ENCODE results near the gene SHB. TPM values are rescaled to one million over a fixed set of nuclear protein-coding genes. Genes with fewer than 3 reads are reported as not detected.

Gene SHB
- total RNA-seq, 1 donor from 2014 or later, result 1.1 TPM

- Mint-ChIP-seq H3K9me3 (no peaks in the 10 kb centered on the region), H3K36me3 (no peaks in the 10 kb centered on the region), H3K4me3 (peak overlapping the region; percentile 86), H3K4me1 (peaks cover 14% of the 10 kb centered on the region), H3K27ac (no peak overlapping the region), H3K27me3 (ENCODE audit: insufficient read depth, low read depth) (peaks cover 10% of the 10 kb centered on the region)
- Histone ChIP-seq H3K9ac (no peak overlapping the region), H3K4me3 (no peak overlapping the region), H3K9me3 (ENCODE audit: low read depth) (no peaks in the 10 kb centered on the region), H3K27ac (no peak overlapping the region), H4K20me1 (ENCODE audit: low read depth) (peaks cover 22% of the 10 kb centered on the region), H2AFZ (replicated peaks) (no peak overlapping the region), H3K27me3 (peaks cover 9% of the 10 kb centered on the region), H3K4me2 (peak overlapping the region; percentile 92), H3K36me3 (no peaks in the 10 kb centered on the region), H3K79me2 (ENCODE audit: low read depth) (peaks cover 25% of the 10 kb centered on the region), H3F3A (ENCODE audit: low read depth) (peaks cover 9% of the 10 kb centered on the region), H3K4me1 (peaks cover 15% of the 10 kb centered on the region)
- DNase-seq (ENCODE audit: low spot score), result no peak
- no peak for TF ChIP-seq EZH2phosphoT487 (IDR thresholded peaks at IDR 0.05)
- TF ChIP-seq EZH2 (IDR thresholded peaks at IDR 0.05), result no peak
- TF ChIP-seq CTCF (IDR thresholded peaks at IDR 0.05), result no peak
These were observed 163.9 kb downstream of the SHB start for GRCh38 chr9:37905131-37905505.

- Mint-ChIP-seq H3K36me3 (no peaks in the 10 kb centered on the region), H3K9me3 (no peaks in the 10 kb centered on the region), H3K4me1 (peaks cover 14% of the 10 kb centered on the region), H3K4me3 (peak overlapping the region; percentile 86), H3K27me3 (ENCODE audit: insufficient read depth, low read depth) (peaks cover 10% of the 10 kb centered on the region), H3K27ac (peak overlapping the region; percentile 81)
- peak overlapping the region; percentile 92 for H3K4me2 ChIP-seq
- no peaks in the 10 kb centered on the region for H3K36me3 ChIP-seq
- peaks cover 25% of the 10 kb centered on the region for H3K79me2 ChIP-seq (ENCODE audit: low read depth)
- peaks cover 9% of the 10 kb centered on the region for H3K27me3 ChIP-seq
- no peak overlapping the region for H3K9ac ChIP-seq
- H2AFZ ChIP-seq (replicated peaks), result peak overlapping the region; percentile 95
- peaks cover 9% of the 10 kb centered on the region for H3F3A ChIP-seq (ENCODE audit: low read depth)
- no peaks in the 10 kb centered on the region for H3K9me3 ChIP-seq (ENCODE audit: low read depth)
- TF ChIP-seq EZH2phosphoT487 (IDR thresholded peaks at IDR 0.05), result no peak
- no peak for TF ChIP-seq CTCF (IDR thresholded peaks at IDR 0.05)
- no peak for TF ChIP-seq EZH2 (IDR thresholded peaks at IDR 0.05)
- H4K20me1 ChIP-seq (ENCODE audit: low read depth), result peaks cover 22% of the 10 kb centered on the region
- no peak for DNase-seq (ENCODE audit: low spot score)
- H3K4me3 ChIP-seq, result peak overlapping the region; percentile 93
- peaks cover 15% of the 10 kb centered on the region for H3K4me1 ChIP-seq
- no peak overlapping the region for H3K27ac ChIP-seq
These were observed 164.4 kb downstream of the SHB start for GRCh38 chr9:37904445-37905130.

GRCh38 chr9:37903647-37904444 lies 165.2 kb downstream of the SHB start, which contains the start of gene SLC25A51:
Gene SLC25A51, minus strand, starts transcription at chr9:37904127. Its CDS starts 15,577 bp downstream, at chr9:37888550.
- Histone ChIP-seq H3K4me3 (peak within 1 kb of the TSS; percentile 93), H4K20me1 (ENCODE audit: low read depth) (peaks cover 22% of the 10 kb centered on the region), H3K79me2 (ENCODE audit: low read depth) (peaks cover 25% of the 10 kb centered on the region), H3K27ac (no peak within 1 kb of the TSS), H3F3A (ENCODE audit: low read depth) (peaks cover 9% of the 10 kb centered on the region), H3K27me3 (peaks cover 9% of the 10 kb centered on the region), H3K4me1 (peaks cover 15% of the 10 kb centered on the region), H2AFZ (replicated peaks) (peak within 1 kb of the TSS; percentile 95), H3K9me3 (ENCODE audit: low read depth) (no peaks in the 10 kb centered on the region), H3K4me2 (peak within 1 kb of the TSS; percentile 92), H3K9ac (peak within 1 kb of the TSS; percentile 28), H3K36me3 (peaks cover 2% of the 10 kb centered on the region)
- Mint-ChIP-seq H3K27ac (peak within 1 kb of the TSS; percentile 81), H3K4me3 (peak within 1 kb of the TSS; percentile 86), H3K9me3 (no peaks in the 10 kb centered on the region), H3K27me3 (ENCODE audit: insufficient read depth, low read depth) (peaks cover 10% of the 10 kb centered on the region), H3K36me3 (peaks cover 3% of the 10 kb centered on the region), H3K4me1 (peaks cover 14% of the 10 kb centered on the region)
- TF ChIP-seq CTCF (IDR thresholded peaks at IDR 0.05) (peak; percentile 93), EZH2phosphoT487 (IDR thresholded peaks at IDR 0.05) (no peak)
- peak; percentile 93 for DNase-seq (ENCODE audit: low spot score)
